Thyroid gland (tissue), 4 donors: ENCODE results near the gene IL33.

ENCODE experiments used
- CTCF ChIP-seq, 6 experiments: fragments of 200-600 bp in 3 of 6; fragments of 450-650 bp in 3 of 6; sonication (generic) in 3 of 6; IDR thresholded peaks; one replicate each; pipeline ENCODE4 v1.5.1; 2016 to 2019; ENCODE audit warnings: antibody characterized with exemption in 6 of 6, mild to moderate bottlenecking in 2 of 6, inconsistent platforms in 1 of 6, moderate library complexity in 1 of 6
- POLR2A ChIP-seq, 2 donors: fragments of 450-650 bp; IDR thresholded peaks; one replicate each; pipeline ENCODE4 v1.6.1; 2017; ENCODE audit warnings: antibody characterized with exemption in 2 of 2, mild to moderate bottlenecking in 2 of 2, moderate library complexity in 1 of 2

GRCh38 chr9:6305954-6306563, 90.5 kb downstream of the IL33 start:
- no peak for TF ChIP-seq POLR2A (IDR thresholded peaks at IDR 0.05)
- peak; percentile 19 to 89 (median 60) for TF ChIP-seq CTCF (IDR thresholded peaks at IDR 0.05)
